Activated CD8-positive, alpha-beta memory T cell treated with anti-CD3 and anti-CD28 coated beads, Interleukin-2, amount 50 U/mL, for 1 hour (primary cell): Measurements from ENCODE around the gene PIR.

ENCODE experiments used
- DNase-seq: peaks from one replicate; pipeline ENCODE4 v3.0.0-alpha.2; 2020; ENCODE audit errors: extremely low read depth

PIR gene

DNA sequence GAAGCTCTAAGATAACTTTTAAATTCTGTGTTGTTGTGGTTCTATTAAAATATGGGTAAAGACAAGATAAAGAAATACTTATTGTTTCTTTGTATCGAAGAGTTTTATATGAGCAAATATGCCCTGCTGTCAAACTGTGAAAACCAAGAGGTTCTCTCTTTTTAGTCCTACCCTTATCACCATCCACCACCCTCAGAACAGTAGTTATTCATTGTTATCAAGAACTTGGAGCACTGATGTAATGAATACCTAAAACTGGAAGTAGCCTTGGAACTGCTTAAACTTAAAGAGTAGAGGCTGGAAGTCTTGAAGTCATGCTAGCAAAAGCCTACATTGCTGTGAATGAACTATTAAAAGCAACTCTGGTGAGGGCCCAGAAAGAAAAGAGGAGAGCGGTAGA lies 9.2 kb downstream of the PIR start:
- DNase-seq, result no peak

DNA sequence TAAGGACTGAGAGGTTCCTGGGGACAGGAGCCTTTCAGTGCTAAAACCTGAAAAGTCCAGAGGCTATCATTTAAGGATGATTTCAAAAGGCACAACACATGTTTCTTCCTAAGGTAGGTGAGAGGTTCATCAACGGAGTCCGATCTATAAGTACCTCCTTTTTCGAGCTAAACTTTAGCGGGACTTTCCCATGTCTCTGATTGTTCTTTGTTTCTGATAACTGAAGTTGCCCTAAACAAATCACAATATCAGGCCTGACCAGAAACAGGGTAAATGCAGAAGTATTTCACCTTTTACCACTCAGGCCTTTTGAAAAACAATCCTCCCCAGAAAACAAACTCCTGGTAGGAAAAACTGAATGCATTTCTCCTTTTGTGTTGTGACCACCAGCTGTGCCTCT lies 17.6 kb downstream of the PIR start:
- DNase-seq, result no peak

DNA sequence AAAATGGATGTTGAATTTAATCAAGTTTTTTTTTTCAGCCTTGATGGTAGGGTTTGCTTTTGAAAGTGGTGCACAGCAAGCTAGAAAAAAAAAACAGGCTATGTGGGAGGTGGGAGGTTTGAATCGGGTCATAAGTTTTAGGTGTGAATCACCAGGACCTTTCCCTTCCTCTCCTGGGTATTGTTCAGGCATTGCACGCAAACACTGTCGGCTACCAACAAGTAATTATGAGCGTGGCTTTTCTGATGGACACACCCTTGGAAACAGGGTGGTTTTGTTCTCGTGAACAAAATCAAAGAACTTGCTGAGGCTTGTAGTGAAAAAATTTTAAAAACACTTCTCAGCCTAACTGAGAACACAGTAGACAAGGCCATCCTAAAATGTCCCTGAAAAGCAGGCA lies 18.1 kb downstream of the PIR start:
- no peak for DNase-seq

DNA sequence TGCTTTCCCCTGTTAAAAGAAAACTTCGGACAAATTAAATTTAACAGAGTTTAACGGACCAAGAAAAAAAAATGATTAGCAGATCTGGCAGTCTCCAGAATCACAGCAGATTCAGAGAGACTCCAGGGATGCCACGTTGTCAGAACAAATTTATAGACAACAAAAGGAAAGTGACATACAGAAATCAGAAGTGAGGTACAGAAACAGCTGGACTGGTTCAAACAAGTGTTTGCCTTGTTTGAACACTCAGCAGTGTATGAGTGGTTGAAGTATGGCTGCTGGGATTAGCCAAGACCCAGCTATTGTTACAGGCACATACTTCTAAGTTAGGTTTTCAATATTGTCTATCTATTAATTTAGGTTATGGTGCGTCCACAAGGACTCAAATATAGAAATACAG lies 19.1 kb downstream of the PIR start:
- DNase-seq, result no peak

DNA sequence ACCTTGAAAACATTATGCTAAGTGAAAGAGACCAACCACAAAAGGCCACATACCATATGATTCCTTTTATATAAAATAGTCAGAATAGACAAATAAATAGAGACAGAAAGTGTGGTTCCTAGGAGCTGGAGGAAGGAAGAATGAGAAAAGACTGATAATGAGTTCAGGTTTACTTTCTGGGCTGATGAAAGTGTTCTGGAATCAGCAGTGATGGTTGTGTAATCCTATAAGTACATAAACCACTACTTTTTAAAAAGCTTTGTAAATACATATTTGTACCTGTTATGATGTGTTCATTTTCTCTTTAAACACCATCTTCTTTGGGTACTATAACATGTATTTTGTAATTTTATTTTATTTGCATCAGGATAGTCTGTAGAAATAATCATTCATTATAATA lies 20.6 kb downstream of the PIR start:
- DNase-seq, result no peak

DNA sequence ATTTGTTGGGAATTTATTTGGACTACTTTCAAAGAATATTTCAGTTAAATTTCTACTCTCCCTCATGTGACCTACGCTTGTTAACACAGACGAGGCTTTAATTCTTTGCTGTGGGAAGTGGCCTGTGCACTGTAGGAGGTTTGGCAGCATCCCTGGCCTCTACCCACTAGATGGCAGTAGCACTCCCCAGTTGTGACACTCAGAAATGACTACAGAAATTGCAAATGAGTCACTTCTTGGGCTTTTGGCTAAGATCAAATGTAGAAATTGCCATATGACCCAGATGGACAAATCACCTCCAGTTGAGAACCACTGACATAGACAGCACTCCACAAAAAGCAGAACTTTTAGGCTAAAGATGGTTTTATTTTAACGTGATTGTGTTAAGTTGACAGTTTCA lies 22.1 kb downstream of the PIR start:
- DNase-seq, result peak; percentile 13

DNA sequence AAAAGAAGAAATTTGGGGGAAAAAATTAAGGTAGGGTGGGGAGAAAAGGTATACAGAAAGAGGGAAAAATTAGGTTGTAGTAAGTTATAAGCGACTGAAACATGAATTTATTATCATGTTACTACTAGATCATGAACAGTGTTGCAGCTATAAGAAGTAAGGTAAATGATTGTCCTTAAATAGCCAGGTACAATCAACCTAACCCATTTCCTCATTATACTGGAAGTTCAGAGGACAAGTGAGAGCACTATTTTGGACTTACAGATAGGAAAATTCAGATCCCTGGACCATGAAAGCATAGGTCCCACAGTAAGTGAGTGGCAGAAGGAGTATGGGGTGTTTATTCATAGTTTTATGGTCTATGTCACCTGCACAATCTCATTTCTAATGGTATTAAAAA lies 23.5 kb downstream of the PIR start:
- DNase-seq, result no peak

DNA sequence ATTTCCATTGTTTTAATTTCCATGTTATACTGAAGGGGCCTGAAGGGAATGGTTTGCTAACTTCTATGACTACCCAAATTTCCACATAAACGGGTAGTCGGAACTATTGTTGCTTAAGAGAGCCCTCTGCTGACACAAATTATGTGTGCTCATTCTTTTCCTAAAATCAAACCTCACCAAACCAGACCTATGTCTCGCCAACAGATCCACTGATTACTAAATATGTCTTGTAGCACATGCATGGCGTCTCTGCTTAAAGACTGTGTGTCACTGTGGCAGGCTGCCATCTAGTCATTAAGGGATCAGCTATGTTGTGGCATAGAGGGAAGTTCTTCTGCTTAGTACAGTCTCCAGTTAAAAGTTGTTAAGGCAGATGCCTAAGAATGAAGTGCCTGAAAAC lies 25.1 kb downstream of the PIR start:
- no peak for DNase-seq

DNA sequence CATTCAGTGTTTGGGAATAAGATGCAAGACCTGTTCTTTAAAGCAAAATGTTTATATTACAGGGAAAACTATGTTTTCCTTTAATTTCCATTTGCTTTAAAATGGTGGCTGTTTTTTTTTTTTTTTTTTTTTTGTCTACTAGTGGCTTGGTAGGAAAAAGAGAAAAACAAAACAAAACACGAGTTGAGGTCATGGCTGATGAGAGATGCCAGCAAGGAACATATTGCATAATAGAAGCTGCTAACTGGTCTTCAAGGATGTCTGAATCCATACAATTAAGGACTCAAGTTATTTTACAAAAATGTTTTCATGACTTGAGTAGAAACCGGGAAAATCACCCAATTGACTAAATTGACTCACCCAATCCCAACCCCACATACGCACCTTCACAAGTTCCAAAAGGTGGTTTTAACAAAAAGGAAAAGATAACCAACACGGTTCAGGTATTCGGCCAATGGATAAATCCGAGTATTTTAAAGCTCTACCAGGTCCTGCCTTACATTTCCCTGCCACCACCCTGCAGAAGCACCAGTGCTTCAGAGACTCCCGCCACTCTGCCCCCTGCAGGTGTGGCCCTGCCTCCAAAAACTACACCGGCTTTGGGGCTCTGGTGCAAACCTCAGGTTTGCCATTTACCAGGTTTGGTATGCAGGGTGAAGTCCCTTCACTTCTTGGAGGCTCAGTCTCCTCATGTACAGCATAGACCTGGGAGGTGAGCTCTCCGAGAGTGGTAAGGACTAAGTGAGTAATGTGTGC lies 27.1 kb downstream of the PIR start:
- no peak for DNase-seq

DNA sequence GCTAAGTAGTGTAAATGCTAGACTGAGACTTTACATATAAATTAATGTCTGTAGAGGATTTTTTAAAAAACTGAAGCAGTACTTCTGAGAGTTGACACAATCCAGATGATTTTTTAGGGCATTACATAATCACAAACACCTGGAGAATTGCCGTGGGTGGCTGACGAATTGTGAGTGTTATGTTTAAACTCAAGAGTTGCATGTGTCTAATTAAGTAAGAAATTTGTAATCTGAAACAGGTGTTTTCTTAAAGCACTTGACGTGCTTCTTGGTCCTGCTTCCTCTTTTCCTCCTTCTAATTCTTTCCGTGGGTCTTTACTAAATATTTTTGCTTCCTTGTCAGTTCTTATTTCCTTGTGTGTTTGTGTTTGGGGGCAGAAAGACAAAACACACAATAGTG lies 27.8 kb downstream of the PIR start:
- no peak for DNase-seq

DNA sequence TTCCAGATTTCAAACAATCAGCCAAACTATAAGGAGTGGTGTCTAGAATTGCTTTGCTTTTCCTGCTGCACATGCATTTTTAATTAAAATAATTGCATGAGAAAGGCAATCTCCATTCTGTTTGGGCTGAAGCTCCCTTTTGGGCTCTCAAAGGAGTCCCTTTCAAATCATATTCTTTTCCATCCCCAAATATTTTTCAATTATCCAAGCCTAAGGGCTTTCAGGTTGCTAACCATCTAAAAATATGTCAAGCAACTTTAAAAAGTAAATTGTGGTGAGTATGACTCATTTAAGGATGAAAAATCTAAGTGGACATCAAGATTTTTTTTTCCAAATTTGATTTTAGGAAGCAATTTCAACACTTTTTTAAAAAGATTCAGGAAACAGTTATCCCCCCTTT lies 28.4 kb downstream of the PIR start:
- DNase-seq, result no peak

DNA sequence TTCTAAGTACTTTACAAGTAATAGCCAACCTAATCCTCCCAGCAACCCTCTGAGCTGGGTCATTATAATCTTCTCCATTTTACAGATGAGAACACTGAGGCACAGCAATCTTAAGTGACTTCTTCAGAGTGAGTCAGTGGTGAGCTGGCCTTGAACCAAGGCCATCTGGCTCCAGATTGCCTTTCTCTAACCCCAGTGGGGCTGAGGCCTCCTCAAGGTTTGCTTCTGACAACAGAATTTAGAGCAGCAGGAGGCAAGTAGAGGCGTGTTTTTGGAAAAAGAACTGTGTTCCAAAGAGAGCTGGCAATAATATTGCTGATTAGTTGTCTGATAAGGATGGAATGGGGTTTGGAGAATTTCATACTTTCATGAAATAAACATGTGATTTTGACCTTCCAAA lies 41.2 kb downstream of the PIR start:
- DNase-seq, result no peak

DNA sequence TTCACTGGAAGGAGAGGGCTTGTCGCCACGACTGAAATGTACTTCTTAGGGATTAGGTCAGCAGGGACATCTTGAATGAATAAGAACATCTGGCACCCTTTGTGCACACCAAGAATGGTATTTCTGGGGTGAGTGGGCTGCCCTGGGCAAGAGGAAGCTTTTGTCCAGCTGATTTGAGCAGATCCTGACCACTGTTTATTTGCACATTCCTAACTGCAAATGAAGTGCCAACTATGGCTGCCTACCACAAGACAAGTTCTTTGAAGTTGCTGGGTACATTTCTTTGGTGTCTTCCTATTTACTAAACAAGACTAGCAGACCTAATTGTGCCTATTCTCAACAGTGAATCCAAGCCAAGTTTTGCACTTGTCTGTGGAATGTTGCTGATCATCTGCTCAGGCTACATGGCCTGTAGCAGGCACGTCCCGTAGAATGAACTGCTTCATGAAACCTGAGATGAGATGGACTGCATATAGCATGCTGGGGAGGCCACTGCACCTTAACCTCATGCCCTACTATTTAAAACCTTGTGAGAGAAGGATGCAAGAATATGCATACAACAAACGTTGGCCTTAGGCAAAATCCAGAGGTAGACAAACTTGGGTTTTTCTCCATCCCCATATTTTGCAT lies 45.0 kb downstream of the PIR start:
- DNase-seq, result no peak

DNA sequence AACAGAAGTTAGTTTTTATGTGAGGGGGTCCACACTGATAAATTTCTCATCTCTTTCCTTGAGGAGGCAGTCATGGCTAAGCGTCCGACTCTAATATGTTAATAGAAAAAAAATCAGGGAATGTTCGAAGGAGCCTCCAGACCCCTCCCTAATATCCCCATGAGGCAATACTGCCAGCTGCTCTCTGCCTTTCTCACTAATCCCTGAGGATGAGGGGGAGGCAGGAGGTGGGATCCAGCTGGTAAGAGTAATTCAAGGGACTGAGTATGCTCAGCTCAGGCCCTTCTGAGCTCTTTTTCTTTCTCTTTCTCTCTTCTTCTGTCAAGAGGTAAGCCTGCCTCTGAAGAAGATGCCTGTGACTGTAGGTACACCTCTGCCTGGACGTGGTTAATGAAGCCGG lies 51.7 kb downstream of the PIR start:
- DNase-seq, result no peak

DNA sequence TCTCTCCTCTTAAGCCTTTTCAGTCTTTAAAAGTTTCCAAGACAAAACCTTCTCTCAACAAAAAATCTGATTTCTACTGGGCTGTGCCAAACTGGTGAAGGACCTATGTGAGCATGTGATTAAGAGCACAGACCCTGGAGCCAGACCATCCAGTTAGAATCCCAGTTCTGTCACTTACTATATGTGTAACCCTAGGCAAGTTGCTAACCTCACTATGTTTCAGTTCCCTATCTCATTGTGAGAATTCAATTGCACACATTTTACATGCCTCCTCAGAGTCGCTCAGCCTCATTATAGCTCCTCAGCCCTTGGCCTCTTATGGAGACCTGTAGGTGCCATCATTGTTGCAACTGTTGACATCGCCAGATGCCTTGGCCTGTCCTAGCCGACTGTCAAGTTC lies 54.8 kb downstream of the PIR start:
- no peak for DNase-seq

DNA sequence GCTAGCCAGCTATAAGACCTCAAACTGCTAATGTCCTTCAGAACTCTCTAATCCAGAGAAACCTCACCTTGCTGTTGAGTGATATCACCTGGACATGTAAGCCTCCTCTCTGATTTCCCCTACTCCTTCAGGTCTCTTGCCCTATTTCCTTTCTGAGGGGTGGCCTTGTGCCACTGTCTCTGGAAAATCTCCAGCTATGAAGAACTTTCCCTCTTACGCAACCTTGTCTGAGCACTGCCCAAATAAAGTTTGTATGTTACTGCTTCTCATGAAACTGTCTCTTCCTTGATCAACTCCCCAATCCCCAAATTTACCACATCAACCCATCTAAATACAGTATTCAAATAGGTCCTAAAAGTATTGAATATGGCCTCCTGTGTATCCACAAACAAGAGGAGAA lies 55.4 kb downstream of the PIR start:
- no peak for DNase-seq

DNA sequence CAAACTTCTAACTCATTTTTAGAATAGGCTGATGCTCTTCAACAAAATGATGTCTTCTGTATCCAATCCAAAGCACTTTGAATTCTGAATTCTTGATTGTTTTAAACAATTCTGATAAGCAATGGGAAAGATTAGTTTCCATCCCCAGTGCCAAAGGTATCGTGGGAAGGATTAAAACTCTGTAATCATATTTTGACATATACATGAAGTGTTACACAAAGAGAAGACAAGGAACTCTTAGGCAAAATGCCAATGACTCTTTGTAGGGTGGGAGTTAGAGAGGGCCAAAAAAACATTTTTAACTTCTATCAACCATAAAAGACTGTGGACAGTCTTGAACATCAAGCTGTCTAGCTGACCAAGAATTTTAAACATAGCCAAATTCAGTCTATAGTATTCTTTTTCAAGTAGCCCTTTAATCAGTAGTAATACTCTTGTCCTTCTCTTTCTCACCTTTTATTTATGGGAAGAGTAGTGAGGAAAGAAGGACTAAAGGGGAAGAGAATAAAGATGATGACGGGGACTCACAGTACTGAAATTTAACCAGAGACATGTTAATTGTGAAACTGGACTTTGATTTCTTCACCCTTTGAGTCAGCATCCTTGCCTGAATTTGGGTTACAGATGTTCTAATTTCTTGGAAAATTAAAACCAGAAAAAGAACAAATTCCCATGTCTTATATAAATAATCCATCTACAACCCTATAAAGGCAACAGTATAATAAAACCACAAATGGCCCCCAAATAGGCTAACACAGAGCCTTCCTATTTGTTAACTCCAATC lies 57.1 kb downstream of the PIR start:
- no peak for DNase-seq

DNA sequence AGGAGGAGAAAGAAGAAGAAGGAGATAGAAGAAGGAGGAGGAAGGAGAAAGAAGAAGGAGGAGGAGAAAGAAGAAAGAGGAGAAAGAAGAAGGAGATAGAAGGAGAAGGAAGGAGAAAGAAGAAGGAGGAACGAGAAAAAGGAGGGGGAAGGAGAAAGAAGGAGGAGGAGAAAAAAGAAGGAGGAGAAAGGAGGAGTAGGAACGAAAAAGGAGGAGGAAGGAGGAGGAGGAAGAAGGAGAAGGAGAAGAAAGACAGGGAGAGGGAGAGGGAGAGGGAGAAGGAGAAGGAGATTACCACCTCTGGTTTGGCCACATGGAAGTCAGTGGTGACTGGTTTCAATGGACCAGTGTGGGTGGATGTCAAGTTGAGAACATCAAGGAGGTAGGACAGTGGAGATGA lies 58.9 kb downstream of the PIR start:
- no peak for DNase-seq

DNA sequence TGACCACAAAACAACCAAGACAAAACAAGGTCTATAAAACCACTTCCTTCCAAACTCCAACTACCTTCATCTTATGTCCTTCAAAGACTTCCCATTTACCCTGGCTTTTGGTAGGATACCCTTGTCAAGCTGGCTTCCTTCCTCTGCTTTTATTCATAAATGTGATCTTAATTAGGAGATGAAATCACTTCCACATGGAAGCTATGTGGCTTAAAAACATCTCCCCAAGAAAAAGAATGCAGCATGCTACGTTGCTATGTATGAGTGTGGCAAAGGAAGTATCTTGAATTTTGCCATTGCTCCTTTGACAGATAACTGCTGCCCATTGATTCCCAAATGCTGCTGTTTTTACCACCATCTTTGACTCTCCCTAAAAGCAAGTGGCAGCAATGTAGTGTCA lies 62.5 kb downstream of the PIR start:
- DNase-seq, result no peak

DNA sequence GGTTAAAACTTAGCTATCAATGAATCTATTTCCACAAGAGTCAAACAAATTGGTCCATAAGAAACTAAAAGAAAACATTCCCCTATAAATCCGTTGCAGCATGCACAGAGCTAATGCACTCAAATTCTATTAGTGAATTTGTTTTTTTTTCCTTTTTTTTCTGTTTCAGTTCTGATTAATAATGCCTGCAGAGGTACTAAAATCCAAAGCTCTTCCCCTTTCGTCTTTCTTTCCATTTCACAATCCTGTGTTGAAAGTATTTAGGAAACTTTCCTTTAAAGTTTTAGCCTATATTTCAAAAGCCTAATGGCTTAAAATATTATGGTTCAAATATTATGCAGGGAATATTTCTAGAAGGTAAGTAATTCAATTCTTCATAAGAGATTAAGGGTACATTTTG lies 63.1 kb downstream of the PIR start:
- no peak for DNase-seq

DNA sequence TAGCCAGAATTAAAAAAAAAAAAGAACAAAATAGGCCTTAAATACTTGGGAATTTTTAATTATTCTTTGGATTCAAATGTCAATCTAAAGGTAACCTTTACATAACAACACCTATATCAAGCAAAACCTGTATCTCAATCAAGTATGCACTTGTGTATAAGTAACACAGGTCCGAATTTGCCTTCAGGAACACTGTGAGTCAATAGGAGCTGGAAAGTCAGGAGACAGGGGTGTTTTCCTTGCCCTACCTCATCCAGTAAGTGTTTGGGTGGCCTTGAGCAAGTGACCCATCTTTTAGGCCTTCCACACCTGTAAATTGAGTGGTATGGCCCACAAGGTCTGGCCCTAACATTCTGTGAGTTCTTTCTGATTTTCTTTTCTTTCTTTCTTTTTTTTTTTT lies 68.1 kb downstream of the PIR start:
- no peak for DNase-seq

DNA sequence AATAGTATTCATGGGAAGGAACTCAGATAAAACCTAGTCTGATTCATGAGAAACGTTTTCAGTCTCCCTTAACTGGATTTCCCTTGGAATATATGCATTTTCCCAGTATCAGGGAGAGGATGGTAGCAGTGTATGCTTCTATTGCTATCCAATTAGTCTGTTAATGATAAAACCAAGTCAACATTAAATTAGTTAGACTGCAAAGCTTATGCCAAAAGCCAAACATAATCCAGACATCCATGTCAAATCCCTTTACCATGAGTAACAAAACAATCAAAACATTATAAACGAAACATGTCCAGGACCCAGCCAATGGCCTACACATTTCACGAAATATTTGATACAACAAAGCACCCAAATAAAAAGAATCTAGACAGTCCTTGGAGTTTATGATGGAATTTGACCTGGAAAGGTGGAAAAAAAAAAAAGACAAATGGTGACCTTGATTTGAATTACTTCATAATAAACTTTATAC lies 74.4 kb downstream of the PIR start:
- no peak for DNase-seq
